HG03139 (cell line): ENCODE results near the gene CIB4.

ENCODE experiments used
- ATAC-seq: cut with Tn5 transposase; IDR thresholded peaks from one replicate; pipeline ENCODE4 v1.9.1; 2021; ENCODE audit not compliant: unreplicated experiment

Gene CIB4

DNA sequence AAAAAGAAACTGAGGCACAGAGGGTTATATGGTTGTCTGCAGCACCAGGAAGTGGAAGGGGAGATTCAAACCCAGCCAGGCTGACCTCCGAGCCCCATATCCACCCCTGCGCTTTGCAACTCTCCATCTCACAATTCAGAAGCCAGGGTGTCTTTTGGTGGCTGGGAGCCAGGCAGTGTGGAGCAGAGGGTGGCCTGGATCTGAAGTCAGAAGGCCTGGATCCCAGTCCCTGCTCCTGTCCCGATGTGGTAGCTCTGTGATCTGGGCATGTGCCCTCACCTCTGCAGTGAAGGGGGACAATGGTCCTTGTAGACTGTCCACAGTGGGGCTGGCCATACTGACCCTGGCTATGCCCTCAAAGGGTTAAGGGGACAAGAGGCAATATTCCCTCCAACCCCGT lies 57.0 kb downstream of the CIB4 start:
- no peak for ATAC-seq

- no peak for ATAC-seq
Observed at GRCh38 chr2:26583381-26583911, 57.7 kb downstream of the CIB4 start.

DNA sequence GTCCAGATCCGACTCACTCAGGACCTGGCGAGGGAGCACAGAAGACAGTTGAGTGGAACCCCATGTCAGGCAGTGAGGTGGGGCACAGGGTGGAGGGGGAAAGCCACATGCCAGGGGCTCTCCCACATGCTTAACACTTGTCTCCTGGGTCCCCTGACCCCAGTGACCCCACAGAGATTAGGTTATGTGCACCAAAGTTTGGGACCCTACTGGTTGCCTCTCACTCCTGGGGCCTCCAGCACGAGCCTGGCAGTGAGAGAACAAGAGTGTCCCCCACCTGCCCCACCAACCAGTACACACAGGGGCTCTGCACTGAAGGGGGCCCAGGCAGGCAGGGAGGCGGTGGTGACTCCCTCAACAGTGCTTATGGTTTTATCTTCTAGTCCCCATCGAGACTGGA lies 58.3 kb downstream of the CIB4 start:
- no peak for ATAC-seq

GRCh38 chr2:26581991-26582842 lies 58.9 kb downstream of the CIB4 start:
- ATAC-seq: no peak

DNA sequence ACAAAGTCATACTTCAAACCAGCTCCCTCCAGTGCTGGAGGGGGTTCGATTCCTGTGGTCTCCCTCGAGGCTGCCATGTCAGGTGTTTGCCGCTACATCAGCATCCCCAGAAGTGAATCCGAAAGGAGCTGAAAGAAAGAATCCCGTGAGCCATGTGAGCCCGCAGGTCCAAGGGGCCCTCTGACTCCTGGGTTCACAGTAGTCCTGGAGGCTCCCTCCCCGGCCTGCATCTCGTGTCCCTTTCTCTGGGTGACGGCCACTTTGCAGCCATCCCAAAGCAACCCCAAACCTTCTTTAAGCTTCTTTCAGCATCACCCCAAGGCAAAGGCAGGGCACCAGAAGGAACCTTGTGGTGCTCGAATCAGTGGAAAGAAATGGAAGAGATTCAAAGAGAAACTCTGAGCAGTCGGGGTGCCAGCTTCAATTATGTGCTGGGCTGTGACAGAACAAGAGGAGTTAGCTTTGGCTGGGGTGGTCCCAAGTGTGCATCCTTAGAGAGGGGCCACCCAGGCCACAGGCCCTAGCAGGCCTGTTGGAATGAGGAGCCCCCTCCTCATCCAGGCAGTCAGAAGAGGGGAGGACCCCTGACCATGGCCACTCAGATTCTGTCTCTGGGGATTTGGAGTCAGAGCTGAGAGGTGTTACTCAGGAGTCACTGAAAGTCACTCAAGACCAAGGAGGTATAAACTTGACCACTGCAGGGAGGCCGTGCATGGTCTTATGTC lies 59.7 kb downstream of the CIB4 start:
- ATAC-seq: no peak

DNA sequence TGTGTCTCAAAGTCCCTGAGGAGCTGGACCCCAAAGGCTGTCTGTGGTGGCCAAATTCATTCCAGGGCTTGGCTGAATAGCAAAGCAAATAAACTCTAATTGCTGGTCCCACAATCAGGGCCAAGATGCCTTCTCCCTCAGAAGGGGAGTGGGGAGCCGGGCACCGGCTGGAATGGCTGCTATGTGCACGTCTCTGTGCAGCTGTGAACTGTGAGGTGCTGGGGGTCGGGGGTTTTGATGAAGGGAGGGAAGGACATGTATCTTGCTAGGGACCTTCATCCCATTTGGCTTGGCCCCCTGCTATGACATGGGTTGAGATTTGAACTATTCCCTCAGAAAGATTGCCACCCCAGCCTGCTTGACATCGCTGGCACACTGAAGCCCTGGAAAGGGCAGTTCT lies 60.4 kb downstream of the CIB4 start:
- ATAC-seq: no peak

- no peak for ATAC-seq
Observed at GRCh38 chr2:26580151-26580550, 61.0 kb downstream of the CIB4 start.

GRCh38 chr2:26579723-26580040 lies 61.5 kb downstream of the CIB4 start:
- no peak for ATAC-seq

GRCh38 chr2:26579025-26579722 lies 62.0 kb downstream of the CIB4 start:
- ATAC-seq: no peak

DNA sequence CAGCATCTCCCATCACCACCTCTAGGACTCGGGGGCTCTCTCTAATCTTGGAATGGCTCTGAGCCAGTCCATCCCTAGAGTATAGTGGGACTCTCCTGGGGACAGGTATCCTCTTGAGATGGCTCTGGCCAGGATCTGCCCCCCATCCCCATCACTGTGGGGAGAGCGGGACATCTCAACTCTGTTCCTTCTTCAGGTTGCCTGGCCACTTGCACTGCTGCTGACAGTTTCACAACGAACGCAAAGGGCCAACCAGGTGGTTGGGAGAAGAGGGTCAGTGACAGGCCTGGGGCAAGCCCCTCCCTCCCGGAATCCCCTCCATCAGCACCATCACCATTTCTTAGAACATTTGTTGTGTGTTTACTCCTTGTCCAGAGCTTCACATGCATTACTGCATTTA lies 62.6 kb downstream of the CIB4 start:
- no peak for ATAC-seq

GRCh38 chr2:26578113-26578458 lies 63.1 kb downstream of the CIB4 start:
- no peak for ATAC-seq

DNA sequence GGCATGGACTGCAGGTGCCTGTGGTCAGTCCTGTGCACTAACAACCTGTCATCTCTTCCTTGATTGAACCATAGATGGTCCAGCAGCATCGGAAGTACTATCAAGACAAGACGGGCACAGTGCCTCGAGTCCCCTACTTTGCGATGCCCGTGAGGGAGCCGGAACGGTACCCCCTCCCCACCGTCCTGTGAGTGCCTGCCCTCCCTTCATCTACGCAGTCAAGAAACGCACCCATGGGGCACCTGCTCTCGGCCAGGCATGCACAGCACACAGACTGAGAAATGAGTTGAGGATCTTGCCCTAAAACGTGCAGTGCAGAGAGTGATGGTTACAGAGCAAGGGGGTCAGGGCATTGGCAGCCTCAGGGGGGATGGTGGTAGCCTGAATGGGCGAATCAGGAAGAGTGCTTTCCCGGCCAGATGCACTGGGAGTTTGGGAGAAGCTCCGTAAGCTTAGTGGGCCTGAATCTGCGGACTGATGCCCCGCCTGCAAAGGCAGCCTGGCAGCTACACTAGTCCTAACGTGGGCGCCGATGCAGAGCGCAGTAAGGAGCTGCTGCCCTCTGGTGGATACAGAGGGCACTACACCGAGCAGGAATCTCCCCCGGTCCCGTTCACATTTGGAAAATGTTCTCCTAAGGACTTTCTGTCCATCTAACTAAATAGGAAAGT lies 63.6 kb downstream of the CIB4 start:
- no peak for ATAC-seq

DNA sequence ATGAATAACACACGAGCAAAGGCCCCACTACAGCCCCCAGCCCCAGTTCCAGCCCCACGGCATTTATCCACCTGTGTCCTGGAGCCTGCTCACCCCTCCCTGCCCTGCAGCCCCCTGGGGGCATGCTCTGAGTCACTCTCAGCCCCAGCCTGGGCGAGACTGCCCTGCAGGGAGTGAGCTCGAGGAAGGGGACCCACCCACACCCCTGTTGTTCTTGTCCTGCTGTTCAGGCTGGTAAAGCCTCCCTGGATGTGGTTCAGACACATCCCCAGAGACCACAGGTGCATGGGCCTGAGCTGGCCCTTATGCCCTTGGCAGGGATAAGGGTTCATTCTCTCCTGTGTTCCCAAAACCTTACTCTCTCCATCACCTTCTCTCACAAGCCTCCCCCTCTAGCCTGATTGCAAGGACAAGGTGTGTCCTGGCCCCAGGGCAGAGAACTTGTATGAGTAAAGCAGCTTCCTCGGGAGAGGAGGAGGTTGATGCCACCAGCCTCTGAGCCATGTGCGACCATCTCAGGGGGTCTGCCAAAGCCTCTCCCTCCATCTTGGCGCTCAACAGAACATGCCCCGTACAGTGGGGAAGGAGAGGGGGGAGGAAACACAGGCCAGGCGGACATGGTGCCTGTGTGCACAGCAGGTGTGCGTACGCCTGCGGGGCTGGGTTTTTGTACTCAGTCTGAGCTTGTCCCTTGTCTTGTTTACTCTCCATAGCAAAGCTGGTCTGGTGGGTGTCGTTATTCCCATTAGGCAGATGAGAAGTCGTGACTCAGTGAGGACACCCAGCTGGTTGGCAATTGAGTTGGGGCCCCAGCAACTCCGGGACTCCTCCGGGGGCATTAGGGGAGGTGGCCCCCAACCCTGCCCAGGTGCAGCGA lies 64.4 kb downstream of the CIB4 start:
- ATAC-seq: no peak

DNA sequence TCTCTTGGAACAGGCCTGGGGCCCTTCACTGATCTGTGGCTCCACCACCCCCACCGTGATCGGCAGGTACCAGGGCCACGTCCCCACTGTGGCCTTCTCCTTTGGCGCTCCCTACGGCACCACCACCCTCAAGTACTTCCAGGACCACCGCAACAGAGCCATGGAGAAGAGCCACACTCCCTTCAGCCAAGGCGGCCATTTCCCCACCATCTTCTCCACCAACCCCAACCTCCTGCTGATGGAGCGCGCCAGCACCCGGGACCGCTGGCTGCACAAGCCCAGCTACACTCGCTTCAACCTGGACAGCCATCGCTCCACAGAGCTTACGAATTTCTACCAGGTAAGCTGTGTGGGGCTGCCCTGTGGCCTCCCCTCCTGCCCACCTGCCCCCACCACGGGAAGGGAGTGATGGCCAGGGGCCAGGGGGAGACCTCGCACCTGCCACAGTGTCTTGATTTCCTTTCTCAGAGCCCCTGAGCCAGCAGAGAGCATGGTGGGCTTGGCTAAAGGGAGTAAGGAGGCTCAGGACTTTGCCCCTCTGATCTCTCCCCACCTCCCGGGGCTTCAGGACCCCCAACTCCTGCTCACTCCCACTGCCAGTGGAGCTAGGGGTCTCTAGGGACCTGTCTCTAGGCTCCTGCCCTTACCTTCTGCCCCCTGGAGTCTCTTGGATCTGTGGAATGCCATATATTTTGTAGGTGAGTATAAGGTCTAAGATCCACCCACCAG lies 65.2 kb downstream of the CIB4 start:
- no peak for ATAC-seq

DNA sequence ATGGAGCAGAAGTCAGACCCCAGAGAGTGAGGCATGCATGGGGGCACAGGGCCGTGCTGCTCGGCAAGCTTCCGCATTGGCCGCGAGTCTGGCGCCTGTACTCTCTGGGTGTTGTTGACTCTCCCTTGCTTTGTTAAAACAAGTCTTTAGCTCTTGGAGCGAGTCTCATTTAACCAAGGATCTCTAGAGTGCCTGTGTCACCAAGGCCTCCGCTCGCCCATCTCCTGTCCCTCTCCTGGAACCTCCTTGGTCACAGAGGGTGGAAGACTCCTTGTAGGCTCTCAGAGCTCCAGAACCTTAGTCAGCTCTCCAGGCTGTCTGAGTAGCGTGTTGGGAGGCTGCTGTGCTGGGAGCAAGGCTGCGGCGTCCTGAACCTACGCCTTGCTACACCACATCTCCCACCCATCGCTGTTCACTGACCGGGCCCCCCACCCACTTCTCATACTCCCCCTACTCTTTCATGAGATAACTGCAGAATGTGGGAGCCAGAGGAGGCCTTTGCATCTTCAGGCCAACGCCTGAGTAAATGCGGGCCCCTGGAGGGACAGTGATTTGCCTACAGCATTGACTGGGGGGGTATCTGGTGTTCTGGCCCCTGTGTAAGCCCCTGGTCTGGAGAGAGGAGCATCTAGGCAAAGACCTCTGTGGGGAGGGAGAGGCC lies 66.1 kb downstream of the CIB4 start:
- ATAC-seq: no peak

DNA sequence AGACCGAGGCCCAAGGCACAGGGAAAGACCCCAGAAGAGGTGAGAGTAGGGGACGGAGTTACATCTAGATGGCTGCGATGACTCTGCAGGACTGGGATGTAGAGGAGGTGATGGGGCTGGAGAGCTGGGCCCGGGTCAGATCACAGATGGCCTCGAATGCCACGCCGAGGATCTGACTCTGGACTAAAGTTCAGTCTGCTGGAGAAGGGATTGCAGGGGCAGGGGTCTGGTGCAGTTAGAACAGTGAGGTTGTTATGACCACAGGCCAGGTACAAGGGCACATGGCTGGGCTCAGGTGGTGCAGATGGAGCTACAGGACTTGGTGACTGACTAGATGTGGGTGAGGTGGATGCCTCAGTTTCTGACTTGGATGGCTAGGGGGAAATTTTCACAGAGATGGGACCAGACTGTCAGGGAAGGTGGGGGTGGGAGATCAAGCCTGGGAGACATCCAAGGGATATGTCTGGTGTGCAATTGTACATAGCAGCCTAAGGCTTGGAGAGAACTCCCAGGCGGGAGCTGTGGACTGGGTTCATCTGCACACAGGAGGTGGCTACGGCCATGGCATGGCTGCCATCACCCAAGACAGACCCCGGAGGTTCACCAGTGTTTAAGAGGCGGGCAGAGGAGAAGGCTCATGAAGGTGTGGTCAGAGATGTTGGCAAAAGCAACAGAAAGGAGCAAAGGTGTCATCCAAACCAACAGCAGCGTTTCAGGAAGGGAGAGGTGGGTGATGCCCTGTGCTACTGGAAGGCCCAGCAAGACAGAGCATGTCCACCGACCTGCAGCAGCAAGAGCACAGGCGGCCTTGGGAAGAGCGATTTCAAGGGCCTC lies 66.9 kb downstream of the CIB4 start:
- no peak for ATAC-seq

- ATAC-seq: no peak
Observed at GRCh38 chr2:26573241-26573925, 67.8 kb downstream of the CIB4 start.

- no peak for ATAC-seq
Observed at GRCh38 chr2:26572591-26572990, 68.6 kb downstream of the CIB4 start.
